NB4 (cell line): Measurements from ENCODE around the gene PTK6.

Experiments
- DNase-seq: peaks from one replicate; pipeline ENCODE4 v3.0.0; 2010; ENCODE audit warnings: low read depth
- H3K4me3 ChIP-seq: one replicate; pipeline ENCODE4 v1.5.1; 2011; ENCODE audit warnings: mild to moderate bottlenecking, low read depth, low read length, moderate library complexity
- MYC ChIP-seq: IDR thresholded peaks from 2 replicates; pipeline ENCODE4 v1.6.1; 2011; ENCODE audit warnings: low read depth, low read length
- POLR2A ChIP-seq: IDR thresholded peaks from 2 replicates; pipeline ENCODE4 v1.6.1; 2011; ENCODE audit warnings: mild to moderate bottlenecking; ENCODE audit not compliant: insufficient read length; ENCODE audit errors: extremely low read depth
- TF ChIP-seq, protein P1 (sequence below): IDR thresholded peaks from one replicate; pipeline ENCODE4 v1.5.1; 2012; ENCODE audit warnings: low read depth, low read length
- TF ChIP-seq, protein P2 (sequence below): IDR thresholded peaks from 2 replicates; pipeline ENCODE4 v1.6.1; 2011; ENCODE audit warnings: low read depth, low read length

Gene PTK6

GRCh38 chr20:63491078-63491477 lies 46.1 kb downstream of the PTK6 start:
- TF ChIP-seq MYC (no peak), POLR2A (no peak)
- no peak overlapping the region for H3K4me3 ChIP-seq
- no peak for DNase-seq

- no peak for DNase-seq
- TF ChIP-seq POLR2A (no peak), MYC (no peak)
- TF ChIP-seq, protein P1, sequence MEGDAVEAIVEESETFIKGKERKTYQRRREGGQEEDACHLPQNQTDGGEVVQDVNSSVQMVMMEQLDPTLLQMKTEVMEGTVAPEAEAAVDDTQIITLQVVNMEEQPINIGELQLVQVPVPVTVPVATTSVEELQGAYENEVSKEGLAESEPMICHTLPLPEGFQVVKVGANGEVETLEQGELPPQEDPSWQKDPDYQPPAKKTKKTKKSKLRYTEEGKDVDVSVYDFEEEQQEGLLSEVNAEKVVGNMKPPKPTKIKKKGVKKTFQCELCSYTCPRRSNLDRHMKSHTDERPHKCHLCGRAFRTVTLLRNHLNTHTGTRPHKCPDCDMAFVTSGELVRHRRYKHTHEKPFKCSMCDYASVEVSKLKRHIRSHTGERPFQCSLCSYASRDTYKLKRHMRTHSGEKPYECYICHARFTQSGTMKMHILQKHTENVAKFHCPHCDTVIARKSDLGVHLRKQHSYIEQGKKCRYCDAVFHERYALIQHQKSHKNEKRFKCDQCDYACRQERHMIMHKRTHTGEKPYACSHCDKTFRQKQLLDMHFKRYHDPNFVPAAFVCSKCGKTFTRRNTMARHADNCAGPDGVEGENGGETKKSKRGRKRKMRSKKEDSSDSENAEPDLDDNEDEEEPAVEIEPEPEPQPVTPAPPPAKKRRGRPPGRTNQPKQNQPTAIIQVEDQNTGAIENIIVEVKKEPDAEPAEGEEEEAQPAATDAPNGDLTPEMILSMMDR = no peak
- TF ChIP-seq, protein P2, sequence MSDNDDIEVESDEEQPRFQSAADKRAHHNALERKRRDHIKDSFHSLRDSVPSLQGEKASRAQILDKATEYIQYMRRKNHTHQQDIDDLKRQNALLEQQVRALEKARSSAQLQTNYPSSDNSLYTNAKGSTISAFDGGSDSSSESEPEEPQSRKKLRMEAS = no peak
- no peak overlapping the region for H3K4me3 ChIP-seq
These were observed 46.8 kb downstream of the PTK6 start for GRCh38 chr20:63490416-63490815.

- no peak overlapping the region for H3K4me3 ChIP-seq
- DNase-seq = no peak
These were observed 48.6 kb downstream of the PTK6 start for GRCh38 chr20:63488315-63489251.

DNA sequence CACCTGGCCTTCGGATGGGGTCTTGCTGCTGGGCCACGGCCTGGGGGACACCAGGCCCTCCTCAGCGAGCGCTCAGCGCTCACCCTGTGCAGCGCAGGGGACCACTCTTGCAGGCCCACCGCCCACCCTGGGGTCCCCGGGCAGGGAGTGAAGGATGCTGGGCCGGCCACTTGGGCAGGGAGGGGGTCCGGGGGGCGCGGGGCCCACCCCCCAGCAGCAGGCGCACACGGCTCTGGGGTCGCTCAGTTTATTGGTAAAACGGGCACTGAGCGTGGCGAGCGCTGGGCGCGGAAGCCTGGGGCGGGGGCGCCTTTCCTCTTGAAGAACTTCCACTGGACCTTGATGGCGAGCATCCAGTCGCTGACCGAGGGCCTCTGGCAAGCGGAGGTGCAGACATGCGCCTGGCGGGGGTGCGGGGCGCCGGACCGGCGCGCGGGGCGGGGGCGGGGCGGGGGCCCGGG lies 49.4 kb downstream of the PTK6 start:
- DNase-seq = no peak
- TF ChIP-seq, protein P2 = no peak
- no peak for TF ChIP-seq POLR2A
- no peak for TF ChIP-seq MYC
- TF ChIP-seq, protein P1 = no peak
- H3K4me3 ChIP-seq = no peak overlapping the region

More at GRCh38 chr20:63488315-63489251, 48.6 kb downstream of the PTK6 start:
- TF ChIP-seq, protein P2 = no peak
- TF ChIP-seq MYC = no peak
- no peak for TF ChIP-seq POLR2A
- TF ChIP-seq, protein P1 = no peak

DNA sequence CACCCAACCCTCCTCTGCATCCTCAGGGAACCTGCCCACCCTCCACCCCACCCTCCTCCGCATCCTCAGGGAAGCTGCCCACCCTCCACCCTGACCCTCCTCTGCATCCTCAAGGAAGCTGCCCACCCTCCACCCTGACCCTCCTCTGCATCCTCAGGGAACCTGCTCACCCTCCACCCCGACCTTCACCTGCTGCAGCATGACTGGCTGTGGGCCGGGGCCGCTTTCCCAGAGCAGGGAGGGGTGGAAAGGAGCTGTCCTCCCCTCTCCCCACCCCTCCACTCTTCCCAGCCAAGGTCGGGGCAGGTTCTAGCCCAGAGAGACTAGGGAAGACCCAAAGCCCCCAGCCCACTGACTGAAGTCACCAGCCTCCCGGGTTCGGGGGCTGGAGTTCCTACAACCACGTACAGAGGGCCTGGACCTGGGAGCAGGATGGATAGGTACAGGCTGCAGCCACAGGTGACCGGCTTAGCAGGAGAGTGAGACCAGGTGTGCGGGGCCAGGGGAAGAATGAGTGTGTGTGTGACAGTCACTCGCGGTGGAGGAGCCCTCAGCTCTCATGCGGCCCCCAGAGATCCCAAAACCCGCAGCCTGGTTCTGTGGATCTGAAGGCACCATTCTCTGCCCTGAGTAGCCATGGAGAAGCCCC lies 49.9 kb downstream of the PTK6 start:
- no peak overlapping the region for H3K4me3 ChIP-seq
- TF ChIP-seq MYC = no peak
- no peak for TF ChIP-seq POLR2A
- TF ChIP-seq, protein P1 = no peak
- TF ChIP-seq, protein P2 = no peak
- DNase-seq = no peak

DNA sequence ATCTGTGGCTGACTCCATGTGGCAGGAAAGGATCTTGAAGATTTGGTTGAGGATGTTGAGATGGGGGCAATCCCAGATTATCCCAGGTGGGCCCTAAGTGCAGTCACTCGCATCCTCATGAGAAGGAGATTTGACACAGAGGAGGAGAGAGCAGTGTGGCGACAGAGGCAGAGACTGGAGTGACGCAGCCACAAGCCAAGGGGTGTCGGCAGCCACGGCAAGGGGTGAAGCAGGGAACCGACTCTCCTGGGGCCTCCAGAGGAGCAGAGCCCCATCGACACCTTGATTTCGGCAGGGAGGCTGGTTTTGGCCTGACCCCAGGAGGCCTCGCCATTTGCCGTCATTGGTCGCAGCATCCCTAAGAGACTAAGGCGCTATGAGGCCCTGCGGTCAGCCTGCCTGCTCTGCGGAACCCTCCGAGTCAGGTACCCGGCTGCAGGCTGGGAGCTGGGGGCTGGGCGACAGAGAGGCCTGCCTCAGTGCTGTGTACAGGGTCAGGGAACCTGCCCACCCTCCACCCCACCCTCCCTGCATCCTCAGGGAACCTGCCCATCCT lies 50.8 kb downstream of the PTK6 start:
- no peak for DNase-seq
- no peak overlapping the region for H3K4me3 ChIP-seq
- TF ChIP-seq, protein P1 = no peak
- TF ChIP-seq, protein P2 = no peak
- TF ChIP-seq MYC (no peak), POLR2A (no peak)
